HG03159 (cell line): Measurements from ENCODE around the gene GALR2.

Experiments used
- ATAC-seq: cut with Tn5 transposase; IDR thresholded peaks from one replicate; pipeline ENCODE4 v1.9.1; 2021; ENCODE audit warnings: mild to moderate bottlenecking, moderate library complexity; ENCODE audit not compliant: unreplicated experiment

GALR2 gene

DNA sequence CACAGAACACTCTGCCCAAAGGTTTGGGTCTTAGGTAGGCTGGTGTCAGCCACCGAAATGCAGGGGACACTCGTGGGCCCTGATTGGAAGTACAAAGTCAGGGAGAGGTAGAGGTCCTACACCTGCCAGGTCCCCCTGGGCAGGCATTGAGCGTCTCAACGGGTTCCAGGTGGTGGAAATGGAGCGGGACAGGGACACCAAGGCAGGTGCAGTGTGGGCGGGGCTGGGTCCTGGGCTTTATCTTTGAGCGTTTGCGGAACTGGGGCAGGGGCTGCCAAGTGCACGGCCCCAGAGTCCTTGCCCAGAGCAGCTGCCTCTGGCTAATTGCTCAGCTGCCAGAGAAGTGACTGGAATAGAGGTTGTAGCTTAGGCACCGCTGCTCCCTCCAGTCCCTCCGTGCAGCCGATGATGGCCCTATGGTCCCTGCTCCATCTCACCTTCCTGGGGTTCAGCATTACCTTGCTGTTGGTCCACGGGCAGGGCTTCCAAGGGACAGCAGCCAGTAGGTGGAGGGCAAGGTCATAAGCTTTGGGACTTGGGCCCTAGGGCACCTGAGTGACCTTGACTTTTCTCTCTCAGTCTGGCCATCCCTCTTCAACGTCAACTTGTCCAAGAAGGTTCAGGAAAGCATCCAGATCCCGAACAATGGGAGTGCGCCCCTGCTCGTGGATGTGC is 4.4 kb downstream of the GALR2 start, which contains the start of gene ZACN:
TSS of gene ZACN (plus strand) at position 323 of the 675 bp plus-strand sequence. CDS start at position 406, 83 bp downstream.
- ATAC-seq = no peak

DNA sequence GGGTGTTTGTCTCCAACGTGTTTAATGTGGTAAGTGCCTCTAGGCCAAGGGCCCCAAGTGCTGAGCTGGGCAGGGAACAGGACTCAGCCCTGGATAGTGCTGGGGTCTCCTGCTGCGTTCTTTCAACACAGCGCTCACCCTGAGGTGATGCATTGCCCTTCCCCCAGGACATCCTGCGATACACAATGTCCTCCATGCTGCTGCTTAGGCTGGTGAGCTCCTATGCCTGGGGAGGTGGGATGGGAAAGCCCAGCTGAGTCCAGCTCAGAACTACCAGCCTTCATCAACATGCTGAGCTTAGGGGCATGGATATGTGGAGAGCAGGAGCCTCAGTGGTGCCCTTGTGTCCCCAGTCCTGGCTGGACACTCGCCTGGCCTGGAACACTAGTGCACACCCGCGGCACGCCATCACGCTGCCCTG is 5.0 kb downstream of the GALR2 start:
- no peak for ATAC-seq

DNA sequence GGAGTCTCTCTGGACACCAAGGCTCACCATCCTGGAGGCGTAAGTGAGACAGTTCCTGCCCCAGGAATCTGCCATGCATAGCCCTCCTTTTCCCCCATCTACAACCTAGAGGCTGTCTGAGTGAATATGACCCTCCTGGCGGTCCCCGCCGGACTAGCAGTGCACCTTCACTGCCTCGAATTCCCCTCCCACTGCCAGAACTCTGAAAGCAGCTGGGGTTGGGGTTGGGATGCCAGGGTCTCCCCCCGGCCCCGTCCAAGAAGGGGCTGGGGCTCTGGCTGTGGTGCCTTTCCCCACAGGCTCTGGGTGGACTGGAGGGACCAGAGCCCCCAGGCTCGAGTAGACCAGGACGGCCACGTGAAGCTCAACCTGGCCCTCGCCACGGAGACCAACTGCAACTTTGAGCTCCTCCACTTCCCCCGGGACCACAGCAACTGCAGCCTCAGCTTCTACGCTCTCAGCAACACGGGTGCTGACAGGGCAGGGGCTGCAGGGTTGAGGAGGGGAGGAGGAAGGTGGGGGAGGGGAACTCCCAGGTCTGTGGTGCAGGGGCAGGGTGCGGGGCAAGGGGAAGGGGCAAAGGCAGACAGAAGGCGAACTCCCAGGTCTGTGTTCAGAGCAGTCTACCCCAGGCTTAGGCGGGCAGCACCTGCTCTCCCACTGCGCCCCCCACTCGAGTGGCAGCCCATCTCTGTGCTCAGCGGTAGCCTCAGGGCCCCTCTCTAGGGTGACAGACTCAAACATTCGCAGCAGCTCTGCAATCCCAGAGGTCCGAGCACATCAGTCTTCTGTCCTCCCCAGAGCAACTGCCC is 5.6 kb downstream of the GALR2 start:
- no peak for ATAC-seq

DNA sequence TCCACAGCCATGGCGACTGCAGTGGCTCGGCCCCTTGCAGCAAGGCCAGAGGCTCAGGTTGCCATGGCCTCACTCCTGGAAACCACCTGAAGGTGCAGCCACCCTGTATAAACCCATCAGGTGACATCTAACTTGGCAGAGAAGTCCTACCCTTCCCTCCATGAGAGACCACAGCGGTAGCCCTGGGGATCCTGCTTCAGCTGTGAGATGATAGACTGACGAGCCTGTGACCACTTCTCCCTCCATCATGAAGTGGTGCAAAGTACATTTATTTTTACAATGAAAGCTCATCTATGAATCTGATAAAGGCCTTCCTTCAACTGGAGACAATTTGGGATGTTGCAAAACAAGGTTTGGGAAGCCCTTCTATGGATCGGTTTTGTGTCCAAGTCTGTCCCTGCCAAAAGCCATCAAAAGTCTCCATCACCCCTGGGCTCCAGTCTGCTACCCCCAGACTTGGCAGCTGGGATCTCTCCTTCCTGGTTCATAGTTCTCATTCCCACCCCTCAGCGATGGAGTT is 6.2 kb downstream of the GALR2 start:
- no peak for ATAC-seq

DNA sequence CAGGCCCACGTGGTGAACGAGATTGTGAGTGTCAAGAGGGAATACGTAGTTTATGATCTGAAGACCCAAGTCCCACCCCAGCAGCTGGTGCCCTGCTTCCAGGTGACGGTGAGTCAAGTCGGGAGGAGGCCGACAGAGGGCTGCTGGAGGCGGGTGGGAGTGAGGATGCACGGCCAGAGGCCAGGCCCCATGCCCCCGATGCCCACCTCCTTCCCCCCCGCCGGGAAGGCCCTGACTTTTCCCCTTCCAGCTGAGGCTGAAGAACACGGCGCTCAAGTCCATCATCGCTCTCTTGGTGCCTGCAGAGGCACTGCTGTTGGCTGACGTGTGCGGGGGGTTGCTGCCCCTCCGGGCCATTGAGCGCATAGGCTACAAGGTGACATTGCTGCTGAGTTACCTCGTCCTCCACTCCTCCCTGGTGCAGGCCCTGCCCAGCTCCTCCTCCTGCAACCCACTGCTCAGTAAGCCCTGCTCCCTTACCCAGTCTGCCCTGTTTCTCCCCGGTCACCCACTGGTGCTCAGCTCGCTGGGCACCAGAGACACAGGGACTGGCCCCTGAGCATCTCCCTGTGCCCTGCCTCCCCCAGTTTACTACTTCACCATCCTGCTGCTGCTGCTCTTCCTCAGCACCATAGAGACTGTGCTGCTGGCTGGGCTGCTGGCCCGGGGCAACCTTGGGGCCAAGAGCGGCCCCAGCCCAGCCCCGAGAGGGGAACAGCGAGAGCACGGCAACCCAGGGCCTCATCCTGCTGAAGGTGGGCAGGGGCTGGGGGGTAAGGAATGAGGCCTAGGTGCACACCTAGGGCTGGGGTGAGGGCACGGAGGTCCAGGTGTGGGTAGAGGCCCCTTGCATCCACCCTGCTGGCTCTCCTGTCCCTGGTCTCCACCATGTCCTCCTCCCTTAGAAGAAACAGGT is 7.0 kb downstream of the GALR2 start:
- ATAC-seq = no peak

DNA sequence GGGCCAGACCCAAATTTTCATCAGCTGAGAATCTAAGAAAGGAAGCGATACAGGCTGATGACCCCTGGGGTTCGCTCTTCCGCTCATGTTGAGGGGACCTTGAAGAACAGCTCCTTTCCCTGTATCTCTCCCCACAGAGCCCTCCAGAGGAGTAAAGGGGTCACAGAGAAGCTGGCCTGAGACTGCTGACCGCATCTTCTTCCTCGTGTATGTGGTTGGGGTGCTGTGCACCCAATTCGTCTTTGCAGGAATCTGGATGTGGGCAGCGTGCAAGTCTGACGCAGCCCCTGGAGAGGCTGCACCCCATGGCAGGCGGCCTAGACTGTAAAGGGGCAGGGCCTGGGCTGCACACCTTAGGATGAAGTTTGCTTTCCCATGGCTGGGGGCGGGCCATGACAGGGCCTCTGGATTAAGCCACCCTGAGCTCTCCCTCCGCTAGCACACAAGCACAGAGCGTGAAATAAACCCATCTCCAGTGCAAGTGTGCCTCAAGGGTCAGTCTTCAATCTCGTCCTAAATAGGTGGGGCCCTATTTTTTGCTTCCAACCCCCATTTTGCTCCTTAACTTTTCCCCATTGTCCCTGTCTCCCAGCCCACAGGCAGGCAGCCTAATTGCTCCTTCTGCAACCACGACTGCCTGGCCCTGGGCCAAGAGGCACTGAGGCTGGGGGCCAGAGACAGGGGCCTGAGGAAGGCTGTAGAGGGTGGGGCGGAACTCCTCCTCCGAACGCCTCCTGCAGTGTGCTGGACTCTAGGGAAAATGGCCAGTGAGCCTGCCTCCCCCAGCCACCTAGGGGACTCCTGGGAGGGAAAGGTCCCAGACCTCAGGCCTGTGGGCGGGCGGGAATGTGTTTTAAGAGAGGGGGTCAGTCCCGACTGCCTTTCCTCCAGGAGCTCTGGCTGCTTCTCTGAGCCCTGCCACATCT is 8.0 kb downstream of the GALR2 start:
- no peak for ATAC-seq

DNA sequence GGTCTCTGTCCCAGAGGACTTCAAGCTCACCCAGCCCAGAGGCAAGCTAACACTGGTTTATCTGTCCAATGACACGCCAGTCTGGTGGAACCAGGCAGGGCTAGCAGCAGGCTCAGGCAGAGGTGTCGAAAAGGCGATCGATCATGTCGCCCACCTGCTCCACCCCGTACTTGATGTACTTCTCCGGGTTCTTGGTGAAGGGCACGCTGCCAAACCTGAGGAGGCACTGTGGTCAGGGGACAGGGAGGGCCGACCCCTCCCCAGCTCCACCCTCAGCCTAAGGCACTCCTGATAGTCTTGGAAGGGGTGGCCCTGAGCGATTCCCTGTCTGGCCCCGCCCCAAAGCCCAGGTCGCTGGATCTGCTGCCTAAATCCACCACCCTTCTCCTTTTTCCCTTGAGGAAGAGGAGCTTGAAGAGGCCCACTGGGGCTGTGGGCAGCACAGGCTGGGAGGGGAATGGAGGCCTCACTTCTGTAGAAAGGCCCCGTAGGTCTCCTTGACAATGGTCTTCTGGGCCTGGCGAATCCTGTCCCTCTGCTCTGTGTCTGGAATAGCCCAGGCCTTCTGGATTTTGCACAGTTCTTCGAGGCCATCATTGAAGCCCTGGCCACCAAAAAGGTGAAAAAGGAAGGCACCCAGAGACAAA is 9.1 kb downstream of the GALR2 start:
- ATAC-seq = no peak

DNA sequence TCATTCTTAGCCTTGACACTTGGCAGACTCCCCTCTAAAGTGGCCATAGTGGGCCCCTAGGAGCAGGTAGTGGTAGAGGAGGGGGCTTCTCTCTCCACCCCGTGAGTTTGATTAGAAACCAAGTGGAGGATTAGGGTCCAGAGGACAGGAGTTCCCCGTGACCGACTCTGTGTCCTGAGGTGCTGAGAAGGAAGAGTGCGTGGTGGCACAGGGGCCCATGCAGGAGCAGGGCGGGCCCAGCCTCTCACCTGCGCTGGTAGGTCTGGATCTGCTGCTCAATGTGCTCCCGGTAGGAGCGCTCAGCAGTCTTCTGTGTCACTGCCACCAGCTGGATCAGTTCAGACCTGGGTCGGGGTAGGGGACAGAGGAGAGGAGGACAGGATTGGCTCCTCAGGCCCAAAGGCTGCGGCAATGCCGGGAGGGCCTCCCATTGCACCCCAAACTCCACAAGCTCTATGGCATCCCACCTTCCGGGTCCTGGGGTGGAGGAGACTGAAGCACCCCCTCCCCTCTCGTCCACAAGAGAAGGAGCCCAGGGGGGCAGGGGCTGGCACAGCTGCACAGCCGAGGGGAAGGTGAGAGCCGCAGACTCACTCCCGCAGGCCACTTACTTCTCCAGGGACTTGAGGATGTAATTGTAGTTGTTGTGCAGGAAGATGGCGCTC is 10.6 kb downstream of the GALR2 start:
- no peak for ATAC-seq

DNA sequence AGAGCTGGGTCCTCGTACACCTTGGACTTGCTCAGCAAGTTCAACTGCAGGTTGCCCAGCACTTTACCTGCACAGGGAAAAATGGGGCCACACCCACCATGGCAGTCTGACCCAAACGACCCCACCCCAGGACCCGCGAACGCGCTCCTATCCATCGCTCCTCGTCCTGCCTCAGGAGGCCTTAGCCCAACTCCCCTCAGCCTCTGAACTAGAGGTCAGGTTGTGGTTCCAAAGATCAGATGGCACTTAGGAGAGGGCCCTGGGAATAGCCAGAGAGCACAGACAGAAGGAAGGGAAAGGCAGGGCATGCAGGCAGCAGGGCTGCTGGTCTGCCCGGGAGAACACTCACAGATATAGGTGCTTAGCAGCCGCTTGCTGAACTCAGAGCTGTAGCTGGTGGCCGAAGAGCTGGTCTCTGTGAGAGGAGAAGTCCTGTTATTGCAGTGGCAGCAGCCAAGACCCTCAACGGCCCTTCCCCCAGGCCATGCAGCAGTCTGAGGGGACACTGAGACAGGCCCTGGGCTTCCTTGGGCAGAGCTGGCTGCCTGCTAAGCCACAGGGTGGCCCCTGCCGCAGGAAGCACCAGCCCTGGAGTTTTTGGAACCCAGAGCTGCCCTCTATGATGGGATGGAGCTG is 11.3 kb downstream of the GALR2 start:
- no peak for ATAC-seq

DNA sequence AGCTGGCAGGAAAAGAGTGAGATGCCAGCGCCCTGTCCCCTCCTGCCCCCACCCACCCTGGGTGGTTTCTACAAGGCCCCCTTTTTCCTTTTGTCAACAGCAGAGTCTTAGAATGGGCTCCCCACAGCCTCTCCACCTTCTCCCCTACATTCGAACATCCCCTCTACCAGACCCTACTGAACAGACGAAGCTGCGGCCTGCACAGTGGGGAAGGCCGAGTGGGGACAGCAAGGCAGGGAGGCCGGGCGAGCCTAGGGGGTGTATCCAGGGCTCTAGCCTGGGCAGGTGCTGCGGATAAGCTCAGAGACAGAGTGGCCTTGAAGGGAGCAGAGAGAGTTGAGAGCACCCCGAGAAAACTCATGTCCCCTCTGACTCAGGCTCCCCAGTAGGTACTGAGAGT is 11.8 kb downstream of the GALR2 start:
- no peak for ATAC-seq

DNA sequence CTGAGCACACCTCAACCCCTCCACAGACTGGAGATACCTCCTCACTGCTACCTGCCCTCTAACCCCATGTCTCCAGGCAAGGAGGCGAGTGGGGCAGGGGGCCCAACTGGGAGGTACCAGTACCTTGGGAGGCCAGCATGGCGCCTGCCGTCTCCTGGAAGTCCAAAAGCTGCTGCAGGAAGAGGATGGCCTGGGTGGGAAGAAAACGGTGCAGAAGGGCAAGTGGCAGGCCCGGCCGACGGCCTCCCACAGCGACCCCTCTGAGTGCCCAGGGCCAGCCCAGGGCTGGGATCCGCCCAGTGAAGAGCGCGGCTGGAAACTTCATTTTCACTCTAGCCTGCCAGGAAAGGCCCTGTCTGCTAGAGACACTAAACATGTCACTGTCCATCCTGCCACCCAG is 12.9 kb downstream of the GALR2 start:
- ATAC-seq = no peak

DNA sequence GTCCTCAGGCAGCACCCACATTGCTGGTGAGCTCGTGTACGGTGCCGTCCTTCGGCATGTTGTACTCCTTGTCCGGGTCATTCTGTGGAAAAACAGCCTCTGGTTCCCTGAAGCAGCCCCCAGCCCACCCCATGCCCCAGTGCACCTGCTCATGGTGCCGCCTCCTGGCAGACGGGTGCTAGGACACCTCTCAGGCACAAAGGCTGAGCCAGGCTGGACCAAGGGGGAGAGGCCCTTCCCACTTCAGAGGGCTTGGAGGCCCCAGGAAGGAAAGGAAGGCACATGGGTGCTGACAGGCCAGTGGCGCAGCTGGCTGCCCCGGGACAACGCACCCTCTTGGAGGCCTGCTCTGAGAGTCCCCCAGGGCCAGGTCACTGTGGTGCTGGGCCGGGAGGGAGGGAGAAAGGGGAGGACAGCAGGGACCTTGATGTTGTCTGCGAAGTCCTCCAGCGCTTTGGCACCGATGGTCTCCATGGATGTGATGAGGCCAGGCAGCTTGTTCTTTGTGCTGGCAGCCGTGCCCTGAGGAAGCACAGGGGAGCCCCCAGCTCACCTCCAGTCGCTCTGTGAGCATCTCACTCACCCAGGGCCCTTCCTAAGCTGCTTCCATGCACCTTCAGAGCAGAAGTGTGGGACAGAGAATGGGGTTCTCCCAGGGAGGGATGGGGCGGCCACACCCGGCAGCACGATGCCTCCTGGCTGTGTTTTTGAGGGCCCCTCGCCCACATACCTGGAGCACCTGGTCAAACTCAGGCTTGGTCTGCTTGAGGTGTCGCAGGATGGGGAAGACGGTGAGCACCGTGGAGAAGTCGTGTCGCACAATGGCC is 13.7 kb downstream of the GALR2 start:
- ATAC-seq = no peak

DNA sequence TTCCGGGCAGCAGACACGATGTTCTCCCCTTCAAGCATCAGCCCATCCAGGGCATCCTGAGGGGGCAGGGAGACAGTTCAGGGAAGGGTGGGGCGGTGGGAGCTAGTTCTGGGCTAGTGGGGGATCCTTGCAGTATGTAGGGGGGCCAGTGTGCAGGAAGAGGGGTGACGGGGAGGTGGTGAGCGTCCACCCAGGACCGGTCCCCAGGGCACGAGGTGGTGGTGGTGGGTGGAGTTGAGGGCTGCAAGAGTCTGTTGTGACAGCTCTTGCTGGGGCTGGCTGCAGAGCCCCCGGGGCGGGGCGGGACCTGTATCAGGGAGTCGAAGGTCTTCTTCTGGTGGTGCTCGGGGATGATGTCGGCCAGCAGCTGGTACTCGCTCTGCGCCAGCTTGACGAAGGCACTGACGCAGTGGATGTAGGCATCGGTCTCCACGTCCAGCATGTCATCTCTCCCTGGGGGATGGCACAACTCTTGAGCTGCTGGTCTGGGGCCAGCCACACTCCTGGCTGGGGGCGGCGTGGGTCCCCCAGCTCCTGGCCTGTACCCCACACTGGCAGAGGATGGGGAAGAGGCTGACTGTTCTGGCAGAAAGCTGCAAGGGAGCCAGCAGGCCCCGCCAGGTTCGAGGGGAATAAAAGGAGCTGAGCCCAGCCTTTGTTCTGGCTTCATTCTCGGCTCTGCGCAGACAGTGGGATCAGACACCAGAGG is 14.4 kb downstream of the GALR2 start:
- ATAC-seq = no peak

DNA sequence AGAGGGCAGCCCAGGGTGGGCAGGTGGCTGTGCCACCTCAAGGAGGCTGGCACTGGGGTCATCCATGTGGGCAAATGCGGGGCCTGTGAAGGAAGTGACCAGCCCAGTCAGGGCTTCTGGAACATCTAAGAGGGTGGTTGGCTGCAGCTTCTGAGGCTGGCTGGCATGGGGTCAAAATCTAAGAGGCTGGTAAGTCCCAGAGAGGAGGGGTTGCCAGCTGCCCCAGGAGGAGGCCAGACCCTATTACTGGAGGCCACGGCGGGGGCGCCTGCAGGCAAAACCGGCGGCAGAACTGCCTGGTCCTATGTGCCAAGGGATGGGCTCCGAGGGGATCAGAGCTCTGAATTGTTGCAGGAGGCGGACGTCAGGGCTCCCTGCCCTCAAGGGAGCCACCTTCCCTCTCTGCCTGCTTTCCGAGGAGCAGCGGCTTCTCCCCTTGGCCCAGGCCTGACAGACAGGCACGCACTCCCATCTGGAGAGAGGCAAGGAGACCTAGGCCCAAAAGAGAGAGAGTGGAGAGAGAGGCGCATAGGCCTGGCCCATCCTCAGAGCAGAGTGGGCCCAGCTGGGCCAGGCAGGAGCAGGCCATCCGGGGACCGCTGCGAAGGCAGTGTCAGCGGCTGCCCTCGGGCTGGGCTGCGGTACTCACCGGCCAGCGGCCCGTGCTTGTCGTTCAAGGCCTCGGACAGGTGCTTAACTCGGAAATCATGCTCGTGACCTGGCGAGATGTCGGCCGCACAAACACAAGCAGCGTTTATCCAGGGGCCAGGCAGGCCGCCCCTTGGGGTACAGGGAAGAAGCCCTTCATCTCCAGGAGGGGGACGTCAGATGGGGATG is 15.3 kb downstream of the GALR2 start:
- no peak for ATAC-seq

DNA sequence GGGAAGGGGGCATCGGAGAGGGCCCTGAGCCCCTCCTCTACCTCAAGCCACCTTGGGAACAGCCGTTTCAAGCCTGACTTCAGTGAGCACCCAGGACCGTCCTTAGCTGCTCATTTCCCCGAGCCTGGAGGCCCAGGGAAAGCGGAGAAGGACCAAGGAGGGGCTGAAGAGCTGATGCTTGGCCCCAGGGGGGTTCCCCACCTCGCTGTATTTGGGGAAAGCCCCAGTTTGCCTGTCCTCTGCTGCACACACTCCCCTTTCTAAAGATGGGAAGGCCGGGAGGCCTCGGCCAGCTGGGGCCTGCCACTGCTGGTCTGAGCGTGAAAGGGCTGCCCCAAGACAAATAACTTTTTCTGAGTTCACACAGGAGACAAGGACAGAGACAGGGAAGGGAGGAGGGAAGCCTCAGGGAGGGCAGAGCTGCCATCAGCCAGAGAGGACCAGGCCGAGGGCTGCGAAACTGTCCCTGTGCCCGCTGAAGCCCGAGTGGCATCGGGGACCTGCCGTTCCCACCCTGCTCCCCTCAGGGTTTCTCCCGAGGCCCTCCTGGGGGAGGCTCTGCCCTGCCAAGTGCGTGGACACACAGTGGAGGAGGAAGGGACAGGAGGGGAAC is 16.0 kb downstream of the GALR2 start:
- ATAC-seq = no peak
